BE2C (cell line): ENCODE data around the gene AFDN.

Experiments
- DNase-seq: peaks from one replicate; pipeline ENCODE4 v3.0.0-alpha.2; 2020
- H3K27me3 ChIP-seq: fragments of 250-450 bp; sonication (Bioruptor Pico); 2 replicates; pipeline ENCODE4 v1.5.1; 2020; ENCODE audit warnings: mild to moderate bottlenecking
- H3K36me3 ChIP-seq: fragments of 250-450 bp; sonication (Bioruptor Pico); 2 replicates; pipeline ENCODE4 v1.5.1; 2020; ENCODE audit warnings: mild to moderate bottlenecking
- H3K4me1 ChIP-seq: fragments of 250-450 bp; sonication (Bioruptor Pico); 2 replicates; pipeline ENCODE4 v1.5.1; 2020
- H3K4me3 ChIP-seq: 2 replicates; pipeline ENCODE4 v1.5.1; 2011; ENCODE audit warnings: low read depth, low read length
- H3K9me3 ChIP-seq: fragments of 250-450 bp; sonication (Bioruptor Pico); 2 replicates; pipeline ENCODE4 v1.5.1; 2020
- CTCF ChIP-seq: IDR thresholded peaks from 2 replicates; pipeline ENCODE4 v1.5.1; 2012; ENCODE audit warnings: mild to moderate bottlenecking, low read depth, low read length

AFDN gene

DNA sequence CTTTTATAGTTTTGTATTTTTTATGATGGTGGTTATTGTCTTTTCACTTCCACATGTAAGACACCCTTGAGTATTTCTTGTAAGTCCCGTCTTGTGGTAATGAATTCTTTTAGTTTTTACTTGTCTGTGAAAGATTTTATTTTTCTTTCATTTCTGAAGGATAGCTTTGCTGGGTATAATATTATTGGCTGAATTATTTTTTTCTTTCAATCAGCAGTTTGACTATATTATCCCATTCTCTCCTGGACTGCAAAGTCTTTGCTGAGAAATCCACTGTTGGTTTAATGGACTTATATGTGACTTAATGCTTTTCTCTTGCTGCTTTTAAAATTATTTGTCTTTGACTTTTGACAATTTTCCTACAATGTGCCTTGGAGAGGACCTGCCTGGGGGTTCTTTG is 184.6 kb downstream of the AFDN start:
- no peak overlapping the region for H3K4me3 ChIP-seq
- no peak for DNase-seq
- no peaks in the 10 kb centered on the region for H3K36me3 ChIP-seq
- no peak for TF ChIP-seq CTCF
- H3K9me3 ChIP-seq: no peaks in the 10 kb centered on the region; the same call in 1 of the 2 replicates
- no peaks in the 10 kb centered on the region for H3K27me3 ChIP-seq
- no peaks in the 10 kb centered on the region for H3K4me1 ChIP-seq

GRCh38 chr6:168012431-168013249 is 185.9 kb downstream of the AFDN start:
- DNase-seq: no peak
- H3K36me3 ChIP-seq: no peaks in the 10 kb centered on the region
- no peaks in the 10 kb centered on the region; the same call in 1 of the 2 replicates for H3K9me3 ChIP-seq
- no peak for TF ChIP-seq CTCF
- H3K4me3 ChIP-seq: no peak overlapping the region
- H3K27me3 ChIP-seq: no peaks in the 10 kb centered on the region
- H3K4me1 ChIP-seq: no peaks in the 10 kb centered on the region

- no peak for TF ChIP-seq CTCF
- Histone ChIP-seq H3K4me1 (no peaks in the 10 kb centered on the region), H3K27me3 (no peaks in the 10 kb centered on the region), H3K4me3 (no peak overlapping the region), H3K36me3 (no peaks in the 10 kb centered on the region), H3K9me3 (no peaks in the 10 kb centered on the region; the same call in 1 of the 2 replicates)
- no peak for DNase-seq
Observed at GRCh38 chr6:168013250-168013915, 186.7 kb downstream of the AFDN start.

DNA sequence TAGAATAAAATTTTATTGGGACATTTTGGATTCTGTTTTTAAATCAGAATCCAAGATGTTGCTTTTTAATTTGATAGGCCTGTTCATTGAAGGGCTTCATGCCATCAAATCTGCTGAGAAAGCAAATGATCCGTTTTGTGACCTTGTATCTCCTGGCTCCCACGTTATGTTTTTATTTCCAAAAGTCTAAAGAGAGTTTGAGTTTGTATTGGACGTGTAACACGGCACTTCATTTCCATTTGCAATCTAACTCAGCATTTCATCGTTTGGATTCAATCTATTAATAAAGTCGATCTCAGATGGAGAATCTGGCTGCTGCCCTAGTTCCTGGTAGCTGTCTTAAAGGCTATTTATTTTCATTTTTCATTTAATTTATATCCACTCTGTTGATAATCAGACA is 187.7 kb downstream of the AFDN start:
- H3K9me3 ChIP-seq: no peaks in the 10 kb centered on the region; the same call in 1 of the 2 replicates
- no peak for TF ChIP-seq CTCF
- H3K4me3 ChIP-seq: no peak overlapping the region
- no peaks in the 10 kb centered on the region for H3K4me1 ChIP-seq
- no peaks in the 10 kb centered on the region for H3K27me3 ChIP-seq
- no peak for DNase-seq
- no peaks in the 10 kb centered on the region for H3K36me3 ChIP-seq

DNA sequence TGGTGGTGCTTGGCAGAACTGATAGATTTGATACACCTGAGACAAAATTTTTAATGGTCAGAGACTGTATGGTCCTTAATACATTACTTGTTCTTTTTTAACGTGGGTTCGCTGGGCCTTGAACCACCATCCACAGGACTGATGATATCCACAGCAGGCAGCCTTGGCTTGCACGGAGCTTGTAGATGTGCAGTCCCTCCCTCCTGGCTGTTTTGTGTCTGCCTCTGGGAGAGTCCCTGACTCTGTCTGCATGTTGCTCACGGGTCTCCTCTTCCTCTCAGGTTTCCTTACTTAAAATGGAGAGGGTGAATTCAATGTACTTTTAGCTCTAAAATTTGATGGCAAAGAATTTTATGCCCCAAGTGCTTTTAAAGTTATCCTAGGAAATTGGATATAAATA is 188.3 kb downstream of the AFDN start:
- Histone ChIP-seq H3K36me3 (no peaks in the 10 kb centered on the region), H3K4me3 (no peak overlapping the region), H3K27me3 (no peaks in the 10 kb centered on the region), H3K4me1 (no peaks in the 10 kb centered on the region), H3K9me3 (no peaks in the 10 kb centered on the region; the same call in 1 of the 2 replicates)
- DNase-seq: no peak
- no peak for TF ChIP-seq CTCF
